ENCODE data around the gene HHATL. TPM values are rescaled to one million over a fixed set of nuclear protein-coding genes. Genes with fewer than 3 reads are reported as not detected.

Gene HHATL
- total RNA-seq, 1 experiment from 2014 or later: not detected

- DNase-seq (ENCODE audit: low read depth): no peak
These were observed 11.1 kb upstream of the HHATL start for GRCh38 chr3:42713747-42714146.

- no peak for DNase-seq (ENCODE audit: low read depth)
These were observed 10.2 kb upstream of the HHATL start for GRCh38 chr3:42712688-42713372.

GRCh38 chr3:42712344-42712648 lies 9.7 kb upstream of the HHATL start:
- no peak for DNase-seq (ENCODE audit: low read depth)

GRCh38 chr3:42711491-42712343 lies 9.1 kb upstream of the HHATL start:
- peak; percentile 6 for DNase-seq (ENCODE audit: low read depth)

- no peak for DNase-seq (ENCODE audit: low read depth)
These were observed 7.9 kb upstream of the HHATL start for GRCh38 chr3:42710323-42711021.

- DNase-seq (ENCODE audit: low read depth): no peak
These were observed 7.0 kb upstream of the HHATL start for GRCh38 chr3:42709621-42710020.

- DNase-seq (ENCODE audit: low read depth): no peak
These were observed 6.1 kb upstream of the HHATL start for GRCh38 chr3:42708611-42709151.

- no peak for DNase-seq (ENCODE audit: low read depth)
These were observed 5.2 kb upstream of the HHATL start for GRCh38 chr3:42707620-42708355.

- DNase-seq (ENCODE audit: low read depth): no peak
These were observed 4.4 kb upstream of the HHATL start for GRCh38 chr3:42706721-42707619.

- DNase-seq (ENCODE audit: low read depth): no peak
These were observed 3.5 kb upstream of the HHATL start for GRCh38 chr3:42705962-42706585.

GRCh38 chr3:42705058-42705767 lies 2.6 kb upstream of the HHATL start:
- no peak for DNase-seq (ENCODE audit: low read depth)

- no peak for DNase-seq (ENCODE audit: low read depth)
These were observed 1.7 kb upstream of the HHATL start for GRCh38 chr3:42704136-42704841.

- DNase-seq (ENCODE audit: low read depth): no peak
These were observed 1.1 kb upstream of the HHATL start for GRCh38 chr3:42703695-42704025.

GRCh38 chr3:42702982-42703694 lies 540 bp upstream of the HHATL start:
- DNase-seq (ENCODE audit: low read depth): no peak

- DNase-seq (ENCODE audit: low read depth): peak; percentile 54
These were observed 1.1 kb downstream of the HHATL start for GRCh38 chr3:42701371-42702065.

- no peak for DNase-seq (ENCODE audit: low read depth)
These were observed 2.0 kb downstream of the HHATL start for GRCh38 chr3:42700366-42701288.

All from LHCN-M2 (cell line).